NB4 (cell line): ENCODE results near the gene UNC79.

Experiments
- DNase-seq: peaks from one replicate; pipeline ENCODE4 v3.0.0; 2010; ENCODE audit warnings: low read depth
- H3K4me3 ChIP-seq: one replicate; pipeline ENCODE4 v1.5.1; 2011; ENCODE audit warnings: mild to moderate bottlenecking, low read depth, low read length, moderate library complexity
- MYC ChIP-seq: IDR thresholded peaks from 2 replicates; pipeline ENCODE4 v1.6.1; 2011; ENCODE audit warnings: low read depth, low read length
- POLR2A ChIP-seq: IDR thresholded peaks from 2 replicates; pipeline ENCODE4 v1.6.1; 2011; ENCODE audit warnings: mild to moderate bottlenecking; ENCODE audit not compliant: insufficient read length; ENCODE audit errors: extremely low read depth
- TF ChIP-seq, protein P1 (sequence below): IDR thresholded peaks from one replicate; pipeline ENCODE4 v1.5.1; 2012; ENCODE audit warnings: low read depth, low read length
- TF ChIP-seq, protein P2 (sequence below): IDR thresholded peaks from 2 replicates; pipeline ENCODE4 v1.6.1; 2011; ENCODE audit warnings: low read depth, low read length

The UNC79 gene

DNA sequence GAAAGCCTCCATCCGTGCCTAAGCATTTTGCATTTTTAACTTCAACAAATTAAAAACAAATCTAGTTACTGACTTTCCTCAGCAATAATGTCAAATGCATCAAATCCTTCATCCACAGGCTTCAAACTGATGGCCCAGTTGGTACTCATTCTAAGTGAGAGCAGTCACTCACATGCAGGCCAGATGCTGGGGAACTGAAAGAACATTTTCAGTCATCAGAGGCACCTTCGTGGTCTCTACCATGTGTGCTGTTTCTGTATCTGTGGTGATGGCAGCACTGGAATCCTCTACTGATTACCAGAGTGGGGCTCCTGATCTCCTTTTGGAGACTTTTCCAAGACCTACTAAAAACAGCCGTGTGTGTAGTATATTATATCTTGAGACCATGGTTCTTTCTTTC lies 212.4 kb downstream of the UNC79 start:
- no peak for DNase-seq
- no peak overlapping the region for H3K4me3 ChIP-seq
- TF ChIP-seq MYC, result no peak
- TF ChIP-seq POLR2A, result no peak
- TF ChIP-seq, protein P1, sequence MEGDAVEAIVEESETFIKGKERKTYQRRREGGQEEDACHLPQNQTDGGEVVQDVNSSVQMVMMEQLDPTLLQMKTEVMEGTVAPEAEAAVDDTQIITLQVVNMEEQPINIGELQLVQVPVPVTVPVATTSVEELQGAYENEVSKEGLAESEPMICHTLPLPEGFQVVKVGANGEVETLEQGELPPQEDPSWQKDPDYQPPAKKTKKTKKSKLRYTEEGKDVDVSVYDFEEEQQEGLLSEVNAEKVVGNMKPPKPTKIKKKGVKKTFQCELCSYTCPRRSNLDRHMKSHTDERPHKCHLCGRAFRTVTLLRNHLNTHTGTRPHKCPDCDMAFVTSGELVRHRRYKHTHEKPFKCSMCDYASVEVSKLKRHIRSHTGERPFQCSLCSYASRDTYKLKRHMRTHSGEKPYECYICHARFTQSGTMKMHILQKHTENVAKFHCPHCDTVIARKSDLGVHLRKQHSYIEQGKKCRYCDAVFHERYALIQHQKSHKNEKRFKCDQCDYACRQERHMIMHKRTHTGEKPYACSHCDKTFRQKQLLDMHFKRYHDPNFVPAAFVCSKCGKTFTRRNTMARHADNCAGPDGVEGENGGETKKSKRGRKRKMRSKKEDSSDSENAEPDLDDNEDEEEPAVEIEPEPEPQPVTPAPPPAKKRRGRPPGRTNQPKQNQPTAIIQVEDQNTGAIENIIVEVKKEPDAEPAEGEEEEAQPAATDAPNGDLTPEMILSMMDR, result no peak
- TF ChIP-seq, protein P2, sequence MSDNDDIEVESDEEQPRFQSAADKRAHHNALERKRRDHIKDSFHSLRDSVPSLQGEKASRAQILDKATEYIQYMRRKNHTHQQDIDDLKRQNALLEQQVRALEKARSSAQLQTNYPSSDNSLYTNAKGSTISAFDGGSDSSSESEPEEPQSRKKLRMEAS, result no peak

DNA sequence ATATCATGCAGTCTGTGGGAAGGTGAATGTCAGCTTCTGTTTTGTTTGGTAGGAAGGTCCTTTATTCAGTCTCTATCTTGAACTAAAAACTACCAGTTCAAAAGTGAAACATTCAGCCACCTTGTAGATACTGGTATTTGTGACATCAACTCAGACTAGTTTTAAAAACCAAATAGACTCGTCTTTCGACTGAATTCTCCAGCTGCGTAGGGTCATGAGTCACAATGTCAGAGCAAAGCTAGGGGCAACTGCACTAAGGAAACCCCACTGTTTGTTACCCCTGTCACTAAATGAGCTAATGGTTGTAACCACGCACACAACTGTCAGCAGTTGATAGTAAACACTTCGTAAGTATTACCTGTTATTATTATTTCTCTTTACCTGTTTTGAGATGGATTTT lies 212.9 kb downstream of the UNC79 start:
- TF ChIP-seq POLR2A (no peak), MYC (no peak)
- TF ChIP-seq, protein P2, result no peak
- TF ChIP-seq, protein P1, result no peak
- H3K4me3 ChIP-seq, result no peak overlapping the region
- no peak for DNase-seq

DNA sequence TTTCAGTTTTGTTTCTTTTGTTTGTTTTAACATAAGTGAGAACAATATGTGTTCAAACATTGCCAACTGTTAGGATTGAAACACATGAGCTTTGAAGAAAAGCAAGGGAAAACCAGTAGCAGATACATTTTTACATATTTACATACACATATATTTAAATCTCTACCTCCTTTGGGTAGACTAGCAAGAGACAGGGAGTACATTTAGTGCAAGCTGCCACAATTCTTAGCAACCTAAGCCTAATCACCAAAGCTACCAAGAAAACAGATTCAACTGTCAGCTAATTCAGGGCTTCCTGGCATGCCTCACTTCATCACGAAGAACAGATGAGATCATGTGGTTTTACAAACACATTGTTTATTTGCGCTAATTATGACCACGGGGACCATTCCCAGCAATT lies 214.5 kb downstream of the UNC79 start:
- TF ChIP-seq, protein P1, result no peak
- TF ChIP-seq MYC (no peak), POLR2A (no peak)
- TF ChIP-seq, protein P2, result no peak
- DNase-seq, result no peak
- no peak overlapping the region for H3K4me3 ChIP-seq

GRCh38 chr14:93648440-93649168 lies 217.9 kb downstream of the UNC79 start:
- TF ChIP-seq, protein P1, result peak; percentile 36
- TF ChIP-seq, protein P2, result no peak
- H3K4me3 ChIP-seq, result no peak overlapping the region
- DNase-seq, result peak; percentile 40

DNA sequence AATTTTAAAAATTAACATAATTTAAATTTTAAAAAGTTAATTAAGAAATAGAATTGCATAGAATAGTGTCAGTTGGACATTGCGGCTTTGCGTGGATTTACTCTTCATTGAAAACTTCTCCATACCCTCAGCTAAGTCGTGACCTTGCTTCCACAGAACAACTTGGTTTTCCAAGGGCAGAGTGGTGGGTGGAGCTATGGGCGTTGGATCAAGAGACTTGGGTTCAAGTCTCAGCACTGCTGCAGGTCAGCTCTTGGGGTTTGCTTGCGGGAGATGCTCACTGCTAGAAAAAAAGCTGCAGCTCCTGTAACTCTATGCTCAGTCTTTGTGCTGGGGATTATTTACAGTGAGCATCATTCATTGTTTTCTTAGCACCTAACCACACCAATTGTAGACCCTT lies 223.9 kb downstream of the UNC79 start:
- no peak for DNase-seq
- TF ChIP-seq MYC, result no peak
- TF ChIP-seq, protein P1, result no peak
- TF ChIP-seq POLR2A, result no peak
- TF ChIP-seq, protein P2, result no peak
- H3K4me3 ChIP-seq, result no peak overlapping the region
